K562 (cell line): Measurements from ENCODE around the gene ALAS2. TPM values are rescaled to one million over a fixed set of nuclear protein-coding genes. Genes with fewer than 3 reads are reported as not detected.

Experiments
- ATF2 ChIP-seq: sonication (generic); formaldehyde crosslinking; IDR thresholded peaks from 2 replicates; pipeline ENCODE4 v1.8.1; 2022; ENCODE audit warnings: missing genetic modification reagents
- BHLHE40 ChIP-seq: IDR thresholded peaks from 2 replicates; pipeline ENCODE4 v1.6.1; 2011; ENCODE audit warnings: low read length, improper control_type of control experiment
- HCFC1 ChIP-seq: IDR thresholded peaks from 2 replicates; pipeline ENCODE4 v1.6.1; 2012; ENCODE audit warnings: low read depth, low read length, improper control_type of control experiment
- MED1 ChIP-seq: sonication (generic); formaldehyde crosslinking; IDR thresholded peaks from 2 replicates; pipeline ENCODE4 v1.8.1; 2023; ENCODE audit warnings: missing genetic modification reagents, borderline replicate concordance
- NFE2 ChIP-seq: IDR thresholded peaks from 2 replicates; pipeline ENCODE4 v1.6.1; 2014; ENCODE audit warnings: antibody characterized with exemption, low read depth
- RB1 ChIP-seq: fragments of 450-650 bp; IDR thresholded peaks from 2 replicates; pipeline ENCODE4 v1.6.1; 2017; ENCODE audit warnings: low read depth, mild to moderate bottlenecking
- RFX1 ChIP-seq: fragments of 450-650 bp; IDR thresholded peaks from 2 replicates; pipeline ENCODE4 v1.6.1; 2016; ENCODE audit warnings: mild to moderate bottlenecking, moderate library complexity
- TFAP4 ChIP-seq: sonication (generic); formaldehyde crosslinking; IDR thresholded peaks from 2 replicates; pipeline ENCODE4 v1.8.0; 2022; ENCODE audit warnings: missing genetic modification reagents, mild to moderate bottlenecking, moderate library complexity, borderline replicate concordance
- ZBTB17 ChIP-seq: fragments of 450-650 bp; formaldehyde crosslinking; IDR thresholded peaks from 2 replicates; pipeline ENCODE4 v1.4.0; 2020; ENCODE audit warnings: mild to moderate bottlenecking
- ZC3H8 ChIP-seq: fragments of 450-650 bp; IDR thresholded peaks from 2 replicates; pipeline ENCODE4 v1.6.1; 2017
- ZNF175 ChIP-seq: fragments of 200-800 bp; sonication (Bioruptor generic); IDR thresholded peaks from 2 replicates; pipeline ENCODE4 v1.6.1; 2016; ENCODE audit warnings: low read depth, mild to moderate bottlenecking, missing genetic modification characterization, missing compliant biosample characterization
- ZNF23 ChIP-seq: fragments of 250-450 bp; sonication (Bioruptor Pico); IDR thresholded peaks from 2 replicates; pipeline ENCODE4 v1.4.0; 2020; ENCODE audit warnings: mild to moderate bottlenecking
- ZNF232 ChIP-seq: sonication (generic); formaldehyde crosslinking; IDR thresholded peaks from 2 replicates; pipeline ENCODE4 v1.8.0; 2022; ENCODE audit warnings: mild to moderate bottlenecking, missing genetic modification reagents
- polyA plus RNA-seq, 8 experiments: library from polyadenylated mRNA; depleted of rRNA in 4 of 8; stranded (reverse) in 5 of 8; unstranded in 3 of 8; fragments of >200 nt; fragmentation: Nextera tagmentation in 2 of 8; fragmentation: Illumina TruSeq in 1 of 8; extraction: Ambion mirVana in 2 of 8; extraction: Trizol in 1 of 8; gene quantifications; 2 replicates each; pipeline versions ENCODE4 v1.2.1 to v1.2.3, GENCODE V29; 2011 to 2014; ENCODE audit warnings: inconsistent platforms in 1 of 8, missing spikeins in 1 of 8
- total RNA-seq, 7 experiments: library from RNA; depleted of rRNA in 6 of 7; stranded (reverse); fragments of >200 nt in 6 of 7; fragmentation: Illumina TruSeq in 2 of 7; extraction: Trizol in 2 of 7; gene quantifications; 2 replicates each; pipeline versions ENCODE4 v1.2.1 to v1.2.3, GENCODE V29; 2011 to 2021; ENCODE audit warnings: low replicate concordance in 1 of 7
- TF ChIP-seq, protein P1 (sequence below): IDR thresholded peaks from 2 replicates; pipeline ENCODE4 v1.6.1; 2014; ENCODE audit warnings: antibody characterized with exemption
- TF ChIP-seq, protein P2 (sequence below): fragments of 150-350 bp; IDR thresholded peaks from 2 replicates; pipeline ENCODE4 v1.6.1; 2014; ENCODE audit warnings: low read depth, mild to moderate bottlenecking, low read length, borderline replicate concordance
- TF ChIP-seq, protein P3 (sequence below): fragments of 200-800 bp; sonication (Bioruptor generic); IDR thresholded peaks from 2 replicates; pipeline ENCODE4 v1.6.1; 2016; ENCODE audit warnings: missing genetic modification characterization, missing compliant biosample characterization

Gene ALAS2
- total and polyA plus RNA-seq, 9 of the 15 experiments (the other 6 are each of a cell fraction or from before 2014, with no cell fraction given): 14.6 to 101 (median 33.4) TPM

- TF ChIP-seq ZNF175 (CRISPR knock-in tag) (peak; percentile 90), BHLHE40 (peak; percentile 90), HCFC1 (no peak), RFX1 (no peak; the same call in 1 of the 2 replicates), ATF2 (CRISPR knock-in tag) (no peak), RB1 (peak; percentile 52), TFAP4 (CRISPR knock-in tag) (peak; percentile 78), NFE2 (peak; percentile 83), ZNF23 (CRISPR knock-in tag) (no peak), ZNF232 (CRISPR knock-in tag) (no peak), ZBTB17 (CRISPR knock-in tag) (peak; percentile 18; the same call in 1 of the 2 replicates), ZC3H8 (no peak), MED1 (no peak)
- TF ChIP-seq, protein P1, sequence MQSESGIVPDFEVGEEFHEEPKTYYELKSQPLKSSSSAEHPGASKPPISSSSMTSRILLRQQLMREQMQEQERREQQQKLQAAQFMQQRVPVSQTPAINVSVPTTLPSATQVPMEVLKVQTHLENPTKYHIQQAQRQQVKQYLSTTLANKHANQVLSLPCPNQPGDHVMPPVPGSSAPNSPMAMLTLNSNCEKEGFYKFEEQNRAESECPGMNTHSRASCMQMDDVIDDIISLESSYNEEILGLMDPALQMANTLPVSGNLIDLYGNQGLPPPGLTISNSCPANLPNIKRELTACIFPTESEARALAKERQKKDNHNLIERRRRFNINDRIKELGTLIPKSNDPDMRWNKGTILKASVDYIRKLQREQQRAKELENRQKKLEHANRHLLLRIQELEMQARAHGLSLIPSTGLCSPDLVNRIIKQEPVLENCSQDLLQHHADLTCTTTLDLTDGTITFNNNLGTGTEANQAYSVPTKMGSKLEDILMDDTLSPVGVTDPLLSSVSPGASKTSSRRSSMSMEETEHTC: peak; percentile 76; the same call in 1 of the 2 replicates
- TF ChIP-seq, protein P2, sequence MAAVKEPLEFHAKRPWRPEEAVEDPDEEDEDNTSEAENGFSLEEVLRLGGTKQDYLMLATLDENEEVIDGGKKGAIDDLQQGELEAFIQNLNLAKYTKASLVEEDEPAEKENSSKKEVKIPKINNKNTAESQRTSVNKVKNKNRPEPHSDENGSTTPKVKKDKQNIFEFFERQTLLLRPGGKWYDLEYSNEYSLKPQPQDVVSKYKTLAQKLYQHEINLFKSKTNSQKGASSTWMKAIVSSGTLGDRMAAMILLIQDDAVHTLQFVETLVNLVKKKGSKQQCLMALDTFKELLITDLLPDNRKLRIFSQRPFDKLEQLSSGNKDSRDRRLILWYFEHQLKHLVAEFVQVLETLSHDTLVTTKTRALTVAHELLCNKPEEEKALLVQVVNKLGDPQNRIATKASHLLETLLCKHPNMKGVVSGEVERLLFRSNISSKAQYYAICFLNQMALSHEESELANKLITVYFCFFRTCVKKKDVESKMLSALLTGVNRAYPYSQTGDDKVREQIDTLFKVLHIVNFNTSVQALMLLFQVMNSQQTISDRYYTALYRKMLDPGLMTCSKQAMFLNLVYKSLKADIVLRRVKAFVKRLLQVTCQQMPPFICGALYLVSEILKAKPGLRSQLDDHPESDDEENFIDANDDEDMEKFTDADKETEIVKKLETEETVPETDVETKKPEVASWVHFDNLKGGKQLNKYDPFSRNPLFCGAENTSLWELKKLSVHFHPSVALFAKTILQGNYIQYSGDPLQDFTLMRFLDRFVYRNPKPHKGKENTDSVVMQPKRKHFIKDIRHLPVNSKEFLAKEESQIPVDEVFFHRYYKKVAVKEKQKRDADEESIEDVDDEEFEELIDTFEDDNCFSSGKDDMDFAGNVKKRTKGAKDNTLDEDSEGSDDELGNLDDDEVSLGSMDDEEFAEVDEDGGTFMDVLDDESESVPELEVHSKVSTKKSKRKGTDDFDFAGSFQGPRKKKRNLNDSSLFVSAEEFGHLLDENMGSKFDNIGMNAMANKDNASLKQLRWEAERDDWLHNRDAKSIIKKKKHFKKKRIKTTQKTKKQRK: no peak
- TF ChIP-seq, protein P3, sequence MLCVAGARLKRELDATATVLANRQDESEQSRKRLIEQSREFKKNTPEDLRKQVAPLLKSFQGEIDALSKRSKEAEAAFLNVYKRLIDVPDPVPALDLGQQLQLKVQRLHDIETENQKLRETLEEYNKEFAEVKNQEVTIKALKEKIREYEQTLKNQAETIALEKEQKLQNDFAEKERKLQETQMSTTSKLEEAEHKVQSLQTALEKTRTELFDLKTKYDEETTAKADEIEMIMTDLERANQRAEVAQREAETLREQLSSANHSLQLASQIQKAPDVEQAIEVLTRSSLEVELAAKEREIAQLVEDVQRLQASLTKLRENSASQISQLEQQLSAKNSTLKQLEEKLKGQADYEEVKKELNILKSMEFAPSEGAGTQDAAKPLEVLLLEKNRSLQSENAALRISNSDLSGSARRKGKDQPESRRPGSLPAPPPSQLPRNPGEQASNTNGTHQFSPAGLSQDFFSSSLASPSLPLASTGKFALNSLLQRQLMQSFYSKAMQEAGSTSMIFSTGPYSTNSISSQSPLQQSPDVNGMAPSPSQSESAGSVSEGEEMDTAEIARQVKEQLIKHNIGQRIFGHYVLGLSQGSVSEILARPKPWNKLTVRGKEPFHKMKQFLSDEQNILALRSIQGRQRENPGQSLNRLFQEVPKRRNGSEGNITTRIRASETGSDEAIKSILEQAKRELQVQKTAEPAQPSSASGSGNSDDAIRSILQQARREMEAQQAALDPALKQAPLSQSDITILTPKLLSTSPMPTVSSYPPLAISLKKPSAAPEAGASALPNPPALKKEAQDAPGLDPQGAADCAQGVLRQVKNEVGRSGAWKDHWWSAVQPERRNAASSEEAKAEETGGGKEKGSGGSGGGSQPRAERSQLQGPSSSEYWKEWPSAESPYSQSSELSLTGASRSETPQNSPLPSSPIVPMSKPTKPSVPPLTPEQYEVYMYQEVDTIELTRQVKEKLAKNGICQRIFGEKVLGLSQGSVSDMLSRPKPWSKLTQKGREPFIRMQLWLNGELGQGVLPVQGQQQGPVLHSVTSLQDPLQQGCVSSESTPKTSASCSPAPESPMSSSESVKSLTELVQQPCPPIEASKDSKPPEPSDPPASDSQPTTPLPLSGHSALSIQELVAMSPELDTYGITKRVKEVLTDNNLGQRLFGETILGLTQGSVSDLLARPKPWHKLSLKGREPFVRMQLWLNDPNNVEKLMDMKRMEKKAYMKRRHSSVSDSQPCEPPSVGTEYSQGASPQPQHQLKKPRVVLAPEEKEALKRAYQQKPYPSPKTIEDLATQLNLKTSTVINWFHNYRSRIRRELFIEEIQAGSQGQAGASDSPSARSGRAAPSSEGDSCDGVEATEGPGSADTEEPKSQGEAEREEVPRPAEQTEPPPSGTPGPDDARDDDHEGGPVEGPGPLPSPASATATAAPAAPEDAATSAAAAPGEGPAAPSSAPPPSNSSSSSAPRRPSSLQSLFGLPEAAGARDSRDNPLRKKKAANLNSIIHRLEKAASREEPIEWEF (CRISPR knock-in tag): no peak
Measured at GRCh38 chrX:55014897-55015299, 15.9 kb downstream of the ALAS2 start (continued).
